ENCODE results near the gene TAF9. TPM values are rescaled to one million over a fixed set of nuclear protein-coding genes. Genes with fewer than 3 reads are reported as not detected.
A peak's percentile ranks its signal among the peaks of the same experiment; 100 is the strongest.
"Not testable (repeated sequence)": the region's sequence is repeated elsewhere in the genome, so short reads cannot be mapped to it uniquely, and the experiment has no call there.

TAF9 gene
- total RNA-seq, 4 donors from 2014 or later = 26.8 to 48.1 (median 31.2) TPM

GRCh38 chr5:69414885-69415583, 45.7 kb upstream of the TAF9 start, which contains the start of gene MARVELD2:
Gene MARVELD2, plus strand, starts transcription at chr5:69415116. Its CDS starts 4,270 bp downstream, at chr5:69419386.
- peak within 1 kb of the TSS; percentile 53 for H3K4me3 ChIP-seq (ENCODE audit: low read depth, poor library complexity, severe bottlenecking)
- no peak for TF ChIP-seq CTCF (IDR thresholded peaks at IDR 0.05)
- no peak for TF ChIP-seq POLR2A (IDR thresholded peaks at IDR 0.05)
- peak; percentile 63 to 89 for DNase-seq (ENCODE audit: low spot score in 2 of 2)
- 24 to 28% methylated on average over 28 to 36 of the region's 78 CpGs for WGBS, 2 donors
- intact Hi-C loops (cut with DNase I; ENCODE audit: low total_unique reads) = no loop called here

GRCh38 chr5:69404659-69405330, 35.5 kb upstream of the TAF9 start:
- 89 to 90% methylated on average over 15 of the region's 15 CpGs for WGBS, 2 donors
- TF ChIP-seq CTCF (IDR thresholded peaks at IDR 0.05) (no peak), POLR2A (IDR thresholded peaks at IDR 0.05) (no peak)
- intact Hi-C loops (cut with DNase I; ENCODE audit: low total_unique reads) = no loop called here
- DNase-seq (ENCODE audit: low spot score in 2 of 2) = no peak
- H3K4me3 ChIP-seq (ENCODE audit: low read depth, poor library complexity, severe bottlenecking) = no peak overlapping the region

GRCh38 chr5:69378376-69378775, 9.1 kb upstream of the TAF9 start:
- DNase-seq (ENCODE audit: low spot score in 2 of 2) = no peak
- H3K4me3 ChIP-seq (ENCODE audit: low read depth, poor library complexity, severe bottlenecking) = no peak overlapping the region
- intact Hi-C loops (cut with DNase I; ENCODE audit: low total_unique reads) = no loop called here
- TF ChIP-seq CTCF (IDR thresholded peaks at IDR 0.05) (no peak), POLR2A (IDR thresholded peaks at IDR 0.05) (no peak)

- no peak overlapping the region for H3K4me3 ChIP-seq (ENCODE audit: low read depth, poor library complexity, severe bottlenecking)
- TF ChIP-seq POLR2A (IDR thresholded peaks at IDR 0.05) = no peak
- no peak for TF ChIP-seq CTCF (IDR thresholded peaks at IDR 0.05)
- 93 to 96% methylated on average over 4 of the region's 4 CpGs for WGBS, 2 donors
- intact Hi-C loops (cut with DNase I; ENCODE audit: low total_unique reads) = no loop called here
- no peak for DNase-seq (ENCODE audit: low spot score in 2 of 2)
Measured at GRCh38 chr5:69374911-69375446, 5.7 kb upstream of the TAF9 start.

- intact Hi-C loops (cut with DNase I; ENCODE audit: low total_unique reads) = no loop called here
- WGBS, 2 donors = 95 to 97% methylated on average over 5 of the region's 5 CpGs
- DNase-seq (ENCODE audit: low spot score in 2 of 2) = no peak
Measured at GRCh38 chr5:69372394-69372793, 3.1 kb upstream of the TAF9 start.

GRCh38 chr5:69370335-69370734, 1.0 kb upstream of the TAF9 start:
- peak overlapping the region; percentile 61 for H3K4me3 ChIP-seq (ENCODE audit: low read depth, poor library complexity, severe bottlenecking)
- WGBS, 2 donors = 2 to 3% methylated on average over 16 of the region's 16 CpGs
- intact Hi-C loops (cut with DNase I; ENCODE audit: low total_unique reads); DNase-seq (ENCODE audit: low spot score in 2 of 2): not testable (repeated sequence)

More at GRCh38 chr5:69372394-69372793, 3.1 kb upstream of the TAF9 start:
- TF ChIP-seq POLR2A (IDR thresholded peaks at IDR 0.05) = no peak
- no peak for TF ChIP-seq CTCF (IDR thresholded peaks at IDR 0.05)
- H3K4me3 ChIP-seq (ENCODE audit: low read depth, poor library complexity, severe bottlenecking) = no peak overlapping the region

Data from lower leg skin (tissue), 4 donors.